ENCODE data around the gene NUAK1.

- TF ChIP-seq, protein P1, sequence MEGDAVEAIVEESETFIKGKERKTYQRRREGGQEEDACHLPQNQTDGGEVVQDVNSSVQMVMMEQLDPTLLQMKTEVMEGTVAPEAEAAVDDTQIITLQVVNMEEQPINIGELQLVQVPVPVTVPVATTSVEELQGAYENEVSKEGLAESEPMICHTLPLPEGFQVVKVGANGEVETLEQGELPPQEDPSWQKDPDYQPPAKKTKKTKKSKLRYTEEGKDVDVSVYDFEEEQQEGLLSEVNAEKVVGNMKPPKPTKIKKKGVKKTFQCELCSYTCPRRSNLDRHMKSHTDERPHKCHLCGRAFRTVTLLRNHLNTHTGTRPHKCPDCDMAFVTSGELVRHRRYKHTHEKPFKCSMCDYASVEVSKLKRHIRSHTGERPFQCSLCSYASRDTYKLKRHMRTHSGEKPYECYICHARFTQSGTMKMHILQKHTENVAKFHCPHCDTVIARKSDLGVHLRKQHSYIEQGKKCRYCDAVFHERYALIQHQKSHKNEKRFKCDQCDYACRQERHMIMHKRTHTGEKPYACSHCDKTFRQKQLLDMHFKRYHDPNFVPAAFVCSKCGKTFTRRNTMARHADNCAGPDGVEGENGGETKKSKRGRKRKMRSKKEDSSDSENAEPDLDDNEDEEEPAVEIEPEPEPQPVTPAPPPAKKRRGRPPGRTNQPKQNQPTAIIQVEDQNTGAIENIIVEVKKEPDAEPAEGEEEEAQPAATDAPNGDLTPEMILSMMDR (IDR thresholded peaks at IDR 0.05): no peak
- TF ChIP-seq POLR2A (IDR thresholded peaks at IDR 0.05) (no peak), POLR2AphosphoS5 (IDR thresholded peaks at IDR 0.05) (peak in 1 of 4 donors; percentile 17)
Measured at GRCh38 chr12:106035421-106035820, 103.3 kb downstream of the NUAK1 start.
